Measurements from ENCODE around the gene ZDBF2.
"Not testable (repeated sequence)": the region's sequence is repeated elsewhere in the genome, so short reads cannot be mapped to it uniquely, and the experiment has no call there.

ZDBF2 gene

DNA sequence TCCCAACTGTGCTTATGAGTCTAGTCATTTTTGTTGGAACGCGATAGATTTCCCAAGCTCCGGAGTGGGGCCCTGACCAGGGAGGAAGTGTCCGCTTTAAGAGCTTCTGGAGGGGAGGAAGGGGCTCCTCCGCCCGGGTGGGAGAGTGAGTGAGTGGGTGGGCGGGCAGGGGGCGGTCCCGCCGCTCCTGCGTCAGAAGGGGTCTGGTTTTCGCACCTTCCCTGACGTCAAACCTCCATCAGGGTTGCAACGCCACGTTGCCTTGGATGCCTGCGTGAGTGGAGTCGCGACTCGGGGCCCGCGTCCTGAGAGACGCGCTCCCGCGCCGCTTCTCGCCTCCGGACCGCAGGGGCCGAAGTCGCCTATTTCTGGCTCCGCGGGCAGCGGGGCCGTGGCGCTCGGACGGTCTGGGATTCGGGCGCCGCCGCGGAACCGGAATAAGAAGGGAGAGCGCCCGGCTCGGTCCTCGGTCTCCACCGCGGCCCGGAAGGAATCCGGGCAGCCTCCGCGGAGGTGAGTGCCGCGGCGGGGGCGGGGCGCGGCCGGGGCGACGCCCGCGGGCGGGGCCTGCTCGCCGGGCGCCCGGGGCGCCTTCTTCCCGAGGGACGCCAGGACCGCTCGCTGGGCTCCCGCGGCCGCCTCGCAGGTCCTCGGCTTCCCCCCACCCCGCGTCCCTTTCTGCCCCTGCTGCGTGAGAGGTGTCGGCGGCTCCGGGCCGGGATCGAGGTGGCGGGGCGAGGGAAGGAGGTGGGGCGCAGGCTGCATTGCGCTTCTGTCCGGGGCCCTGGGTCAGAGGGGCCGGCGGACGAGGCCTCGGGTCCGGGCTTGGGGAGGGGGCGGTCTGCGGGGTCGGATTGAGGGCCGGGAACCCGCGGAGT, at the start of gene ZDBF2:
Gene ZDBF2, plus strand, starts transcription at position 230 of the 878 bp plus-strand sequence. CDS start 7,187 bp downstream, outside the sequence.
- DNase-seq: no peak

DNA sequence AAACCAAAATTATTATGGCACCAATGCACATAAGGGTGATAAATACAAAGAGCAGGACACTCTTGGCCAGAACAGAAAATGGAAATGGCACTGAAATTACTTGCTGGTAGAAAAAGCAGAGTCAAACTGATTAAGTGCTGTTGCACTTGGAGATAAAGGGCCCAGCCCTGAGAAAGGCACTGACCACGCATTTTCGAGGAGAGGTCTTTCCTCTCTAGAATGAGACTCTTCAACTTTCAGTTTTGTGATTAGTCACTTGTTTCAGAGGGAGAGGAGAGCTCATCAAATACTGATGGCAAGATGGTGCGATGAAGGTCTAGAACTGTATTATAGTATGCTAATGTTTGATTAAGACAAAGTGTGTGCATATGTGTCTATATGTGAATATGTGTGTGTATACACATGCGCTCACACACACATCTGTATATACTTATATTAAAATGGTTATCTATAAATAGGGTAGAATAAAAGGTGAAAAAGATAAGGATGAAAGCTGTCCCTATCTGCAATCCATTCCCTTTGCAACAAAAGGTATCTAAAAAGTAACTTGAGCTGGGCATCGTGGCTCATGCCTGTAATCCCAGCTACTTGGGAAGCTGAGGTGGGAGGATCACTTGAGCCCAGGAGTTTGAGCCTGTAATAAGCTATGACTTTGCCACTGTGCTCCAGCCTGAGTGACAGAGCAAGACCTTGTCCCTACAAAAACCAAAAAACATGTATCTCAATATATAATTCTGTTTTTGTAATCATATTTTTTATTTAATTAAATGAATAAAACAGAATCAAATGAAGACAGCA, 48.8 kb upstream of the ZDBF2 start:
- no peak for DNase-seq

DNA sequence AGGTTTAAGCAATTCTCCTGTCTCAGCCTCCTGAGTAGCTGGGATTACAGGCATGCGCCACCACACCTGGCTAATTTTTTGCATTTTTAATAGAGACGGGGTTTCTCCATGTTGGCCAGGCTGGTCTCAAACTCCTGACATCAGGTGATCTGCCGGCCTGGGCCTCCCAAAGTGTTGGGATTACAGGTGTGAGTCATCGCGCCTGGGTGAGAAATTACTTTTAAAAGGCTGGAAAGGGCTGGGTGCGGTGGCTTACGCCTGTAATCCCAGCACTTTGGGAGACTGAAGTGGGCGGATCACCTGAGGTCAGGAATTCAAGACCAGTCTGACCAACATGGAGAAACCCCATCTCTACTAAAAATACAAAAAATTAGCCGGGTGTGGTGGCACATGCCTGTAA, 45.8 kb upstream of the ZDBF2 start:
- not testable (repeated sequence) for DNase-seq

DNA sequence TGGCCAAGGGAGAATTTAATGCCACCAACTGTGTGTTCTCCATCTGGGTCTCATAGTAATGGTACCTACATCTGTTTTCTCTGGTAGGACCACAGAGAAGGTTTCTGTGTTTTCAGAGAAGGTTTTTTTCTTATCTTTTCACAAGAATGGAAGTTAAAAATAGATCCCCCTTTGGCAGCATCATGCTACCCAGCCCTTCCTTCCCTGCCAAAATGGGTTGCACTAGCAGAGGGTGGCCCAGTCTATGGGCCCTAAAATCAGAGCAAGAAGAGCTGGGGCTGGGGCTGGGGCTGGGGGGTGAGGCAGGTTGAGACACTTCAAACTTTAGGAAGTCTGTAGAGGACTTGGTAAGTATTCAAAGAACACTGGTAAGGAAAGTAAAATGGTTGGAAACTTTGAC, 44.8 kb upstream of the ZDBF2 start:
- no peak for DNase-seq

DNA sequence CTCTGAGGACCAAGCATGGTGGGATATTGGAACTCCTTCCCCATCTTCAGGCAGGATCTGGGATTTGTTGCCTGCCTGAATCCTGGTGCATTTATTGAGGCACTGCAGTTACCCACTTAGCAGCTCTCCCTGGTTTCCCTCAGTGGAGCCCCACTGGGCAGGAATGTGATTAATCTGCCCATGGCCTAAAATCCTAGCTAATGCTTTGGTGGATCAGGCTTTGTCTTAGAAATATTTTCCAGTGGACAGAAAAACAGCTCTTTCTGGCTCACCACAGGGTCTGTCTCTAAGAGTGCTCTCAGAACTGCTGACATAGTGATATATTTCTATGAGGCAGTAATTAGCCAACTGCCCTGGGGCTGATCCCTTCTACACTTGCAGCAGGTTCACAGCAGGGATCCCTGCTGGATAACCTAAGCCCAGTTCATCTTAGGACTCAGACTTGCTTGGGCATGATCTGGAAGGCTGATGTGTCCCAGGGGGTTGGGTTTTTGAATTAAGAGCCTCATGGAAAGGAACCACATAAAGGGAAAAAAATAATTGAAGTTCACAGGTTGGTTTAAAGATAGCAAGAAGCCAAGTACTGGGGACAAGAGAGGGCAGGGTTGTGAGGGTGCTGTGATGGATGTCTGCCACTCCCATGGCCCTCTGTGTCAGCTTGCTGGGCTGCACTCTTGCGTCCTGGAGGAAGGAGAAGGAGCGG, 44.3 kb upstream of the ZDBF2 start:
- DNase-seq: no peak

DNA sequence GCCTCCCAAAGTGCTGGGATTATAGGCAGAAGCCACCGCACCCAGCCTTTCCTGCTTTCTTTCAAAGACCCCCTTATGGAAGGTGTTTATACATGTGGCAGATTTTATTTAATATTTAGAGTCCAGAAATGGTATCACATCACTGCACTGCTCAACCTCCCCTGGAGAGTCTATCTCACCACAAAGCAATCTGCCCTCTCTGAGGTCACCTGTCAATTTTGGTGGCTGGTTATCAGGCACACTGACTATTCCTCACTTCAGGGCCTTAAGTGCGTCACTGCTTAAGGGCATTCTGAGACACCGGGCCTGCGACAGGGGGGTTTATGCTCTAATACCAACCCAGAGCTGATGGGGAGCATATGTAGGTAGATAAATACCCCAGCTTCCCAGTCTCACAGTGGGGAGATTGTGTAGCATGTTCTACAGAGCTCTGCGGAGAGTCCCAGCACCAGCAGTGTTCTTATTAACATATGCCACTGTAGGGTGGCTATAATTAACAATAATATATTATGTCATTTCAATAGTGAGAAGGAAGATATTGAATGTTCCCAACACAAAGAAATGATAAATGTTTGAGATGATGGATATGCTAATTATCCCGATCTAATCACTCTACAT, 42.7 kb upstream of the ZDBF2 start:
- DNase-seq: no peak

DNA sequence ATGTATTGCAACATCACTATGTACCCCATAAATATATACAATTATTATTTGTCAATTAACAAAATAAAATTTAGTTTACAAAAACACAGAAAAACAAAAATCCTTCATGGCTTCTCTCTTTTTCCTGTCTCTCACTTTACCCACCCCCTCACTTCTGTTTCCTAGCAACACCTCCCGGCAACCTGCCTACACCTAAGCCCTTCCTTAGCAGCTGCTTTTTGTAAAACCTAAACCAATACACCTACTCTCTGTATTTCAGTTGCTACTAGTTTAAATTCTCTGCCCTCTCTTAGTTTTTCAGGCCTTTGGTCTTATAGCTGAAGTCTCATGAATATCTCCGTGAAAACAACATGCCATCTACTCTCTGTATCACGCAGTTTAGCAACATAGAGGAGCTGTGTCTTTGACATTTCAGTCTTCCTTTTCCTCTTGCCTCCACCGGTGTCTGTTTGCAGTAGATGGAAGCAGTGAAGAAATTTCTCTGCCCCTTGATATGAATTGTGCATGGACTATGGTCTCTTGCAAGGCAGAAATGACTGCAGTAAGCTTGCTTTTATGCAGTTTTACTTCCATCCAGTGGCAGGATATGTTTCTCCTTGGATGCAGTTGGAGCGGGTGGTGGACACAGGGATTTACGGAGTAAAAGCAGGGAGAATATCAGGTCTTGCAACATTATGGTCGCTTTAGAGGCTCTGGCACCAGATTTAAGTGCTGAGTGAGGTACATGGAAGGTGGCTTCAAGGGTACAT, 42.0 kb upstream of the ZDBF2 start:
- no peak for DNase-seq

DNA sequence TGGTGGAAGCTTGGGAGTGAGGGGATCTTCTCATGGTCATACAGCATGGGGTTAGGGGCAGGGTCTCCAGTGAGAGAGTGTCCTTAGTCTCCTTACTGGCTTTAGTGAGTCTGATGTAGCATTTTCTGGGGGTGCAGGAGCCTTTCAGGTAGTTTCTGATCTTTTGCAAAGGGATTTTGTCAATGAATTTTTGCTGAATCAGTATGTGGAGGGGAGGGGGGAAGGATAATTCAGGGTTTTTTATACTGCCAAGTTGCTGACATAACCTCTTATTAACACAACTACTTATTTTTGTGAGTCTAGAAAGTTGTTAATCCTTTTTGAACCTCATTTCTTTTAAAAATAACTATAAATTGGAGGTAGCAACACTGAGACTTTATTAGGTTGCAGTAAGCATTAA, 35.3 kb upstream of the ZDBF2 start:
- DNase-seq: no peak

DNA sequence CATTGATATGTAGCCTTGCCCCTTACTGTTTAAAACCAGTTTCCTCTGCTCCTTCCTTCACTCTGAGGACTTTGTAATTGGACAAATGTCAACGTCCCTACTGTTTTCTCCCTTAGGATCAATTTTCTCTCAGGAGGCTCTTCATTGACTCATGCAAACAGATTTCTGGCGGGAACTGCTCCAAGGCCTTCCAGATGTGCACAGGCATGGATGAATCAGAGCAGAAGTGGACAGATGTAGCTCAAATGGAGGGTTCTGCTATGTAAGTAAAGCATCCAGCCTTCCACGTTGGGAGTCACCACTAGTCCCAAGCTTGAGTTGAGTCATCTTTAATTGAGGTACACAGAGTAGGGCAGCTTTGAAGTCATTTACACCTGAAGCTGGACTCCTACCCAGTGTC, 34.1 kb upstream of the ZDBF2 start:
- DNase-seq: no peak

DNA sequence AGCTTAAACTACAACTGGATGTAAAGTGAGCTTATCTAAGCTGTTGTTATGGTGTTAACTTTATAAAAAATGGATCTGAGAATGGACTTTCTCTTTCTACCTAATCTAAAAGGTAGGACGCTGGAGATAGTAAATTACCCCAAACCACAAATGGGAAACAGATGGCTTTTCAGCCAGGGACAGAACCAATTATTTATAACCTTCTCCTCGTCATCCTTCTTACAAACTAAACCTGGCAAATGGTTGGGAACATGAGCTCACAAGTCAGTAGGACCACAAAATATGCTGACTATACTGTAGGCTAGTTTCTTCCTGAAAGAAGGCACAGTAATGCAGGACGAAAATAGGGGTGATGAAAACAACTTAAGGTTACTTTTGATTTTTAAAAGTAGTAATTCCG, 32.7 kb upstream of the ZDBF2 start:
- no peak for DNase-seq

DNA sequence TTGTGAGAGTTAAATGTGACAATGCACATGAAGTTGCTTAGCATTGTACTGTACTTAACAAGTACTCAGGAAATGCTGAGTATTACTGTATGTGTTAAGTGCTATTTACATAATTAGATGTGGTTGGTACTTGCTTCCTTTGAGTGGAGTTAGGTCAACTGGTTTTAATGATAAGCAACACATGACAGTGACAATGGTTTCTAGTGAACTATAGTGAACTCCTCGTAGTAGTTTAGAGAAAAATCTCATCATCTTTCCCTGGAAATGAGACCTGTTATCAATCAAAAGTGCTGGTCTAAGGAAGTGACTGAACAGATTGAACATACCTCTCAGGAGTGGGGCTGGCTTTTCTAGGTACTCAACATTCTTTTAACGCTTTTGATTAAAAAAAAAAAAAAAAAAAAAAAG, 29.2 kb upstream of the ZDBF2 start:
- DNase-seq: no peak

DNA sequence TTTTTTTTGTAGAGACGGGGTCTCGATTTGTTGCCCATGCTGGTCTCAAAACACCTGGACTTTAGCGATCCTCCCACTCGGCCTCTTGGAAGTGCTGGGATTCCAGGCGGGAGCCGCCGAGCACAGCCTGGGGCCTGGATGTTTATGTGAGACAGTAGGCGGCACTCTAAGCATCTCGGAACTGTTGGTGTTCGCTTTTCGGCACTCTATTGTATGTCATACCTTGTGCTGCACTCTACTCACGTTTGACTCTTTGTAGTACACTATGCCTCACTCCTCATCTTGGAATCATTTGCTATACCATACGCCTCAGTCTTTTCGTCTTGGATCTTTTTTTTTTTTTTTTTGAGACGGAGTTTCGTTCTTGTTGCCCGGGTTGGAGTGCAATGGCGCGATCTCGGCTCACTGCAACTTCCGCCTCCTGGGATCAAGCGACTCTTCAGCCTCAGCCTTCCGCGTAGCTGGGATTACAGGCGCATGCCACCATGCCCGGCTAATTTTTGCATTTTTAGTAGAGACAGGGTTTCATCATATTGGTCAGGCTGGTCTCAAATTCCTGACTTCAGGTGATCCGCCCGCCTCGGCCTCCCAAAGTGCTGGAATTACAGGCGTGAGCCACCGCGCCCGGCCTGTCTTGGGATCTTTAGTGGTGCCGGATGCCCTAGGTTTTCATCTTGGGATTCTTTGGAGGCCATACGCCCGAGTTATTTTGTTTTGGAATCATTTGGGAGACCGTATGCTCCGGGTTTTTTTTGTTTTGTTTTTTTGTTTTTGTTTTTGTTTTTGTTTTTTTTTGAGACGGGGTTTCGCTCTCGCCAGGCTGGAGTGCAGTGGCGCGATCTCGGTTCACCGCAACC, 24.2 kb upstream of the ZDBF2 start:
- DNase-seq: no peak

DNA sequence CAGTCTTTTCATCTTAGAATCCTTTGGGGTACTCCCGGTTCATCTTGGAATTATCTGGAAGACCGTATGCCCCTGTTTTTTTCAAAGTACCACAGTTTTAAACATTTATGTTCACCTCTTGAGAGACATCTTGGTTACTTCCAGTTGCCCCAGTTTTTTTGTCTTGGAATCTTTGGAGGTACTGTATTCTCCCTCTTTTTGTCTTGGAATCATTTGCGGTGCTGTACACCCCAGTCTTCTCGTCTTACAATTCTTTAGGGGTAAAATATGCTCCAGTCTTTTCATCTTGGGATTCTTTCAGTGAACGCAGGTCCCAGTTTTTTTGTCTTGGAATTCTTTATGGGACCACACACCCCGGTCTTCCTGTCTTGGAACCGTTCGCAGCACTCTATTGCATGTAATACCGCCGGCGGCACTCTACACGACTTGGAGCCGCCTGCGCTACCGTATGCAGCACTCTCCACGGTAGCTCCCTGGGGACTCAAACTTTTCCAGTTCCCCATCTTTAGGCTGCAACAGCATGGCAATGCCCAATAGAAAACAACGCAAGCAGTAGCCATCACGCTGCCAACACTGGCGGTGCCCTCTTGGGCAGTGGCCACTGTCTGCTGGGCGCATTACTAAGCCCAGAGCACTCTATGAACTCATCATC, 21.2 kb upstream of the ZDBF2 start:
- no peak for DNase-seq

DNA sequence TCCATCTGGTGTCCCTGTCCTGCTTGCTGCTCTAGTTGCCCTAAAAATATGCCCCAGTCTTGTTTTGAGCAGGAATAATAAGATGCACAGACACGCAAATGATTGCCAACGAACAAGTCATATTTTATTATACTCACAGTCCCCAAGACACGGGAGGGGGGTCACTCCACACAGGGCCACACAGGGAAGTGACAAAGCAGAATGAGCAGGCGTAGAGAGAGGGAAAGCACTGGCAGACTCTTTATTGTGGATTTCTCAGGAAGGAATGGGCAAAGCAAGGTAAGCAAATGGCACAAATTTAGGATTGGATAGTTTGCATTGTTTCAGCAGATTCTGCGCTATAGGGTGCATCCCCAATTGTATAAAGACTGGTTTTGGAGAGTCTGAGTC, 20.7 kb upstream of the ZDBF2 start:
- no peak for DNase-seq

DNA sequence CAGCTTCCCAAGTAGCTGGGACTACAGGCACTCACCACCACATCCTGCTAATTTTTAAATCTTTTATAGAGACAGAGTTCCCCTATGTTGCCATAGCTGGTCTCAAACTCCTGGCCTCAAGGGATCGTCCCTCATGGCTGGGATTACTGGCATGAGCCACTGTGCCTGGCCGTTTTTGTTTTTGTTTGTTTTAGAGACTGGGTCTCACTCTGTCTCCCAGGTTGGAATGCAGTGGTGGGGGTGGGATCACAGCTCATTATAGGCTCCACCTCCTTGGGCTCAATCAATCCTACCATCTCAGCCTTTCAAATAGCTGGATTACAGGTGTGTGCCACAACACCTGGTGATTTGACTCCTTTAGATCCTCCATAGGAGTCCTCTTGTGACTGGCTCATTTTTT, 19.5 kb upstream of the ZDBF2 start:
- no peak for DNase-seq

DNA sequence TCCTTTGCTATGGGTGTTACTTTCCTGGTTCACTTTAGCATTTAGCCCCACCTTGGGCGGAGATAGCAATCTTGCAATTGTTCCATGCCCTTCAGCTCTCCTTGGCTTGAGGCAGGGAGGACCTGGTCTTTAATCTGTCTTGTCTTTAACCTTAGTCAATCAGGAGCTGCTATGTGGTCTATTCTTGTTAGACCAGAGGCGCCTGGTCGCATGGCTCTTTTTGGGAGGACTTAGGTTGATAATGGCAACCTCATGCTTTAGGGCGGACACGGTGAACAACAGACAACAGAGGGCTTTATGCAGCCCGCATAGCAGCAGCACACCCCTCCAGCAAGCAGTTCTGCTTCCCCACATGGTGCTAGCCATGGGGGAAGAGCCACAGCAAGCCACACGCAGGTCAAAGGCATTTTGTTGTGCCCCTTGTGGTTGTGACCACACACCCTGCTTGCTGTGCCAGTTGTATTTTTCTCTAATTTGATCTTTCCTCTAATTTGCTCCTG, 17.7 kb upstream of the ZDBF2 start:
- DNase-seq: no peak

DNA sequence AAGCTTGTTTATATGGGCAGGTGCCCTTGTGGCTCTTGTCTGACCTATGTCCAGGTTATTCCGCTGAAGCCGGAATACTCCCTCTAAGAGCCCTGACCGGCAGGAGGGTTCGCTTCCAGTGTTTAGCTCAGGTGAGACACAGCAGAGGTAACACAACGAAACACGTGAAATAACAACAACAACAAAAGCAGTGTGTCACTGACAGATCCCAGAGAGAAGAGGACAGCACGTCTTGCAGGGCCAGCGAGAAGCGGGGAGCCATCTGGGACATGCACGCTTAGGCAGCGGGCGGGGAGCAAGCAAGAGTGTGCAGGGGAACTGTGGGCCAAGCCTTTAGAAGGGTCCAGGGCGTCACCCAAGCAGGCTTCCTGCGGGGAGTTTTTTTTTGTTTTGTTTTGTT, 17.1 kb upstream of the ZDBF2 start:
- DNase-seq: no peak

DNA sequence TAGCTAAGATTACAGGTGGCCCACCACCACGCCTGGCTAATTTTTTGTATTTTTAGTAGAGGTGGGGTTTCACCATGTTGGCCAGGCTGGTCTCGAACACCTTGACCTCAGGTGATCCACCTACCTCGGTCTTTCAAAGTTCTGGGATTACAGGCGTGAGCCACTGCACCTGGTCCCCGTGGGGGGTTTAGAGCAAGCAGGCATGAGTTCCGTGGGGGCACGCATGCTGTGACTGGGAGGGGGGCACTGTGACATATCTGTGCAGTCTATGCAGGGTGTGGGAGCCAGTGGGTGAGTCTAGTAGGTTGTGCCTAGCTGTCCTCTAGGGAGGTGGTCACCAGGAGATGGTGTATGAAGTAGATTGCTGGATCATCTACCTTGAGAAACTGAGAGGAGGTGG, 16.6 kb upstream of the ZDBF2 start:
- DNase-seq: no peak

DNA sequence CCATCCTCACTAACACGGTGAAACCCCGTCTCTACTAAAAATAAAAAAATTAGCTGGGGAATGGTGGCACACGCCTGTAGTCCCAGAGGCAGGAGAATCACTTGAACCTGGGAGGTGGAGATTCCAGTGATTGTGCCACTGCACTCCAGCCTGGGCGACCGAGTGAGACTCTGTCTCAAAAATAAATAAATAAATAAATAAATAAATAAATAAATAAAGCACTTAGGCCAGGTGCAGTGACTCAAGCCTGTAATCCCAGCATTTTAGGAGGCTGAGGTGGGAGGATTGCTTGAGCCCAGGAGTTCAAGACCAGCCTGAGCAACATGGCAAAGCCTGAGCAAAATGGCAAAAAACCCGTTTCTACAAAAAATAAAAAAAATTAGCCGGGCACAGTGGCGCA, 15.8 kb upstream of the ZDBF2 start:
- not testable (repeated sequence) for DNase-seq

DNA sequence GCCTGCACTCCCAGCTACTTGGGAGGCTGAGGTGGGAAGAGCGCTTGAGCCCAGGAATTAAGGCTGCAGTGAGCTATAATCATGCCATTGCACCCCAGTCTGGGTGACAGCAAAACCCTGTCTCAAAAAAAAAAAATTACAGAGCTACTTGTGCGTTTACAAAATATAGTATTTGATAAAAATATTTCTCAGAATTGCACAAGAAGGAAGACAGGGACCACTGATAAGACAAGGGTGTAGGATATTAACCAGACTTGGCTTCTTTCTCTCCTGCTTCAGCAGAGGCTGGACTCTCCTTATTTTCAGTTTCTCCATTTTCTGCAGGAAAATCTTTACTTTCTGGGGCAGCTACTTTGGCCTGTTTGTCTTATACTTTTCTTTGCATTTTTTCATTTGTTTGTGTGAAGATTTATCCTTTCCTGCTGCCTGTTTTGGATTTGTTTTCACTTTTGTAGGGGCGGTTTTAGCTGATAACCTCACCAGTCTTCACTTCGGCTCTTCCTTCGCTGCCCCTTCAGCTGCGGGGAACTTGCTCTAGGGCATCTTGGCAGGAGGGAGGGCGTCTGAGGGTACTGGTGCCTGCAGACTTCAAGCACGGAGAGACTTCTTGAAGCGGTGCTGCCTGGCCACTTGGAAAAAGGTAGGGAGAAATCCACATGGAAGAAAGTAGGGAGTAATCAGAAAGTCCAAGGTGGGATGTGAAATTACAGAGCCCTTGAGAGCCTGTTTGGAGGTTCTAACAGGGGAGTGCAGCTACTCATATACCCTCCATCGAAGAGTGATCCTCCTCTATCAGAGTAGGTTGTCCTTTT, 14.9 kb upstream of the ZDBF2 start:
- no peak for DNase-seq

All from cortex of kidney (tissue), 1 donor.